22Rv1 (cell line): ENCODE results near the gene TAF6.

Experiments
- H3K27ac ChIP-seq: fragments of 450-650 bp; 2 replicates; pipeline ENCODE4 v1.5.1; 2017
- CTCF ChIP-seq: fragments of 450-650 bp; IDR thresholded peaks from 2 replicates; pipeline ENCODE4 v1.5.1; 2017; ENCODE audit warnings: mild to moderate bottlenecking
- ZFX ChIP-seq: fragments of 450-650 bp; IDR thresholded peaks from 2 replicates; pipeline ENCODE4 v1.6.1; 2017; ENCODE audit warnings: antibody characterized with exemption, borderline replicate concordance

The TAF6 gene

DNA sequence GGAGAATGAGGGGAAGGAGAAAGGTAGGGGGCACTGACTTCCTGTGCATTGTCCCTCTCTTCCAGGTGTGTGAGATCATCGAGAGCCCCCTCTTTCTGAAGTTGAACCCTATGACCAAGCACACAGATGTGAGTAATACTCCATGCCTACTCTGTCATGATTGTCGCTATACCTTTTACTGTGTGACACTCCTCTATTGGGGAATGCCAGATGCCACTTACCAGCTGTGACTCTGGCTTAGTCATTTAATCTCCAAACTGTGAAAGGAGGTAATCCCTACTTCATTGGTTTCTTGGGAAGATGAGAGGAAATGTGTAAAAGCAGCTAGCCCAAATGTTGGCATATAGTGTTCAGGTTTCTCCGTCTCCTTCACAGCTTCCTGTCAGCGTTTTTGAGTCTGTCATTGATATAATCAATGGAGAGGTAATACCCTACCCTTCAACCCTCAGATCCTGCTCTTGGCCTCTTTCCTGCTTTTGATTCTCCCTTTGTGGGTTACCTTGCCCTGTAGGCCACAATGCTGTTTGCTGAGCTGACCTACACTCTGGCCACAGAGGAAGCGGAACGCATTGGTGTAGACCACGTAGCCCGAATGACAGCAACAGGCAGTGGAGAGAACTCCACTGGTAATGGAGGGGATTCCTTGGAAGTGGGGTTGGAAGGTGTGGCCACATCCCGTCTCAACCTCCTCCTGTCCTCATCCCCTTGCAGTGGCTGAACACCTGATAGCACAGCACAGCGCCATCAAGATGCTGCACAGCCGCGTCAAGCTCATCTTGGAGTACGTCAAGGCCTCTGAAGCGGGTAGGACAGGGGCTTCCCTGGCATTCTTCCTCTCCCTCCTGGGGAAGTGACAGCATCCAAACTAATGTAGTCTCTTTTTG lies 28.4 kb downstream of the TAF6 start:
- no peak for TF ChIP-seq CTCF
- TF ChIP-seq ZFX, result no peak
- peak overlapping the region; percentile 82 for H3K27ac ChIP-seq

GRCh38 chr7:100089458-100090196 lies 29.5 kb downstream of the TAF6 start:
- peak overlapping the region; percentile 82 for H3K27ac ChIP-seq
- TF ChIP-seq ZFX, result no peak
- no peak for TF ChIP-seq CTCF

DNA sequence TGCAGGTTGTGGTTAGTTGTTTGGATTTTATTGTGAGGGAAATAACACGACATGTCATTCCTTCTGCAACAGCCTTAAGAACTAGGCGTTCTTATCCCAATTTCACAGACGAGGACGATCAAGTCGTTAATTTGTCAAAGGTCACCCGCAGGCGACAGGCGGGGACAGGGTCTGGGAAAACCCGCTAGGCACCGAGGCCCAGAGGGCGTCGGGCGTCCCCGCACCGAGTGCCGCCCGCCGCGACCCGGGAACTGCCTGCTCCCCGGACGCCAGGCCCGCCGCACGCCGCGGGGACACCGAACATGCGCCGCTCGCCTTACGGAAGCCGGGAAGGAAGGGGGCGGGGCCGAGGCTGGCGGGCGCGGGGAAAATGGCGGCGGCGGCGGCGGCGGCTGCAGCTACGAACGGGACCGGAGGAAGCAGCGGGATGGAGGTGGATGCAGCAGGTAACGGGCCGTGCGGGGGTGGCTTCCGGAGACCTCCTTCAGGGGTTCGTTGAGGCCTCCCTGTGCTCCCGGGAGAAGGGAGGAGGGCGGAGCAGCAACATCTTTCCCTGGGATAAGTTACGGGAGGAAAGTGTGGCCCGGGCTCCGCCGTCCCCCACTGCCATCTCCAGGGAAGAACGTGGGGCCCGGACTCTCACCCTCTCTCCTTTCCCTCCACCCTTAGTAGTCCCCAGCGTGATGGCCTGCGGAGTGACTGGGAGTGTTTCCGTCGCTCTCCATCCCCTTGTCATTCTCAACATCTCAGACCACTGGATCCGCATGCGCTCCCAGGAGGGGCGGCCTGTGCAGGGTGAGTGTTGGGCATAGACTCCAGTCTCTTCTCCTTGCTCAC lies 30.3 kb downstream of the TAF6 start, which contains the start of gene COPS6:
COPS6 (plus strand) TSS at position 349 of the 837 bp plus-strand sequence; CDS start at position 371, 22 bp downstream.
- TF ChIP-seq CTCF (no peak), ZFX (no peak)
- peak within 1 kb of the TSS; percentile 82 for H3K27ac ChIP-seq

GRCh38 chr7:100088095-100088620 lies 31.0 kb downstream of the TAF6 start:
- no peak for TF ChIP-seq CTCF
- TF ChIP-seq ZFX, result no peak
- peak overlapping the region; percentile 82 for H3K27ac ChIP-seq

DNA sequence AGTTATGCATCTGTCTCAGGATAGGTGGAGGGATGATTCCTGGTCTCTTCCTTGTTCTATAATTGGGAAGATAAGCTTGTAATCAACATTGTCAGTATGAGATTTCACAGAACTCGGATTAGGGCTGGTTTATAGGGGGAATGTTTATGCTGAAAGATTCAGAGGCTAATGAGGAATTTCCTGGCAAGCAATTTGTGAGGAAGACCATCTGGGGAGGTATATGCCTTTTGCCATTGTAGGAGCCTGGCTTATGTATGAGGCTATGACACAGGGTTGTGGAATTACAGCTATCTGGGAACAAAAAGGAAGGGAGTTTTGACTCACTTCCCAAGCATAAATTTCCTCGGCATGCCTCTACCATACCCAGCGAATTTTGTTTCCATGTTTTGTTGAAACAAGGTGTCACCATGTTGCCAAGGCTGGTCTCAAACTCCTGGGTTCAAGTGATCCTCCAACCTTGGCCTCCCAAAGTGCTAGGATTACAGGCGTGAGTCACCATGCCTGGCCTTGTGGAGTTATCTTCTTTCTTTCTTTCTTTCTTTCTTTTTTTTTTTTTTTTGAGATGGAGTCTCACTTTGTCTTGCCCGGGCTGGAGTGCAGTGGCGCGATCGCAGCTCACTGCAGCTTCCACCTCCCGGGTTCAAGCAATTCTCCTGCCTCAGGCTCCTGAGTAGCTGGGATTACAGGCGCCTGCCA lies 32.0 kb downstream of the TAF6 start:
- H3K27ac ChIP-seq, result no peak overlapping the region
- TF ChIP-seq CTCF (no peak), ZFX (no peak)

DNA sequence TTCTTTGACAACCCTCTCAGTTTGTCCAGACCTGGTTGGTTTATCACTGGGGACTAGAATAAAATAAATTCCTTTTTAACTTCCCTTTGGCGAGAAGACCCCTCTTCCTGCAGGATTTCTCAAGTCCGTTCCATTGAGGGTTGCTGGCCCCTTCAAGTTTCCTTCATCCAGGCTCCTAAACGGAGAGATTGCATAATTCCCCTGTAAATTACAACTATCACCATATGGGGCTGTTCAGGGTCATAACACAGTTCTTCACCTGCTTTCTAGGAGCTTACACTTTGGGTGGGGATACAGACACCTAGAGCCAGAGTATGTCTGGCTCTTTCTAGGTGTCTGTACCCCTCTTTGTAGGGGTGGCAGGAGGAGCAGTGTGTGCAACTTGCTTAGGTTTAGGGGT lies 33.6 kb downstream of the TAF6 start:
- TF ChIP-seq CTCF (no peak), ZFX (no peak)
- H3K27ac ChIP-seq, result no peak overlapping the region
